GM12878 (cell line): ENCODE measurements around the gene TMEM201. TPM values are rescaled to one million over a fixed set of nuclear protein-coding genes. Genes with fewer than 3 reads are reported as not detected.

ENCODE experiments used
- DPF2 ChIP-seq: fragments of 450-650 bp; IDR thresholded peaks from 2 replicates; pipeline ENCODE4 v1.6.1; 2017; ENCODE audit warnings: mild to moderate bottlenecking
- HDAC2 ChIP-seq: fragments of 200-600 bp; sonication (generic); IDR thresholded peaks from 2 replicates; pipeline ENCODE4 v1.6.1; 2017
- MEF2A ChIP-seq: IDR thresholded peaks from 2 replicates; pipeline ENCODE4 v1.6.1; 2011; ENCODE audit warnings: low read depth, mild to moderate bottlenecking, low read length, moderate library complexity; ENCODE audit not compliant: insufficient read depth
- MEF2B ChIP-seq: fragments of 450-650 bp; IDR thresholded peaks from 2 replicates; pipeline ENCODE4 v1.6.1; 2018; ENCODE audit warnings: mild to moderate bottlenecking, moderate library complexity; ENCODE audit not compliant: partially characterized antibody, poor library complexity, severe bottlenecking
- MTA2 ChIP-seq: fragments of 450-650 bp; IDR thresholded peaks from 2 replicates; pipeline ENCODE4 v1.6.1; 2016; ENCODE audit warnings: low read depth, mild to moderate bottlenecking, moderate library complexity
- NR2F1 ChIP-seq: fragments of 450-650 bp; conservative IDR thresholded peaks from 2 replicates; pipeline ENCODE4 v1.6.1; 2017; ENCODE audit warnings: mild to moderate bottlenecking
- PML ChIP-seq: IDR thresholded peaks from 2 replicates; pipeline ENCODE4 v1.6.1; 2012; ENCODE audit warnings: low read length, inconsistent platforms
- RCOR1 ChIP-seq: conservative IDR thresholded peaks from 2 replicates; pipeline ENCODE4 v1.6.1; 2012; ENCODE audit warnings: low read depth, low read length, improper control_type of control experiment
- RUNX3 ChIP-seq: IDR thresholded peaks from 2 replicates; pipeline ENCODE4 v1.6.1; 2012; ENCODE audit warnings: low read length, inconsistent platforms
- SPI1 ChIP-seq: IDR thresholded peaks from 2 replicates; pipeline ENCODE4 v1.6.1; 2011; ENCODE audit warnings: low read depth, mild to moderate bottlenecking, low read length, moderate library complexity, borderline replicate concordance; ENCODE audit not compliant: insufficient read depth
- ZNF384 ChIP-seq: IDR thresholded peaks from 2 replicates; pipeline ENCODE4 v1.6.1; 2012; ENCODE audit warnings: low read depth, mild to moderate bottlenecking, low read length, improper control_type of control experiment, borderline replicate concordance
- polyA plus RNA-seq, 11 experiments: library from polyadenylated mRNA; depleted of rRNA in 4 of 11; unstranded in 6 of 11; stranded (reverse) in 5 of 11; fragments of >200 nt; fragmentation: Nextera tagmentation in 4 of 11; fragmentation: Illumina TruSeq in 1 of 11; extraction: Ambion mirVana in 4 of 11; extraction: Trizol in 1 of 11; gene quantifications; 1 replicate in 1 of 11; 2 replicates in 10 of 11; pipeline versions ENCODE4 v1.2.1 to v1.2.3, GENCODE V29; 2011 to 2016; ENCODE audit warnings: inconsistent platforms in 2 of 11, missing spikeins in 2 of 11, low read depth in 1 of 11
- total RNA-seq, 4 experiments: library from RNA; depleted of rRNA in 3 of 4; stranded (reverse); fragments of >200 nt in 3 of 4; fragmentation: Illumina TruSeq in 1 of 4; extraction: Trizol in 1 of 4; gene quantifications; 2 replicates each; pipeline versions ENCODE4 v1.2.1 to v1.2.3, GENCODE V29; 2013 to 2021
- TF ChIP-seq, protein P1 (sequence below): IDR thresholded peaks from 2 replicates; pipeline ENCODE4 v1.6.1; 2011; ENCODE audit warnings: low read depth, mild to moderate bottlenecking, low read length, moderate library complexity, borderline replicate concordance; ENCODE audit errors: extremely low read depth
- TF ChIP-seq, protein P2 (sequence below): fragments of 450-650 bp; IDR thresholded peaks from 2 replicates; pipeline ENCODE4 v1.6.1; 2017; ENCODE audit warnings: mild to moderate bottlenecking, low read depth, inconsistent platforms; ENCODE audit not compliant: poor library complexity, severe bottlenecking
- TF ChIP-seq, protein P3 (sequence below): IDR thresholded peaks from 2 replicates; pipeline ENCODE4 v1.6.1; 2011; ENCODE audit warnings: mild to moderate bottlenecking, low read depth, low read length, moderate library complexity; ENCODE audit not compliant: insufficient replicate concordance
- TF ChIP-seq, protein P4 (sequence below): IDR thresholded peaks from 2 replicates; pipeline ENCODE4 v1.6.1; 2012; ENCODE audit warnings: low read depth, low read length, improper control_type of control experiment

TMEM201 gene
- total and polyA plus RNA-seq, 10 of the 15 experiments (the other 5 are each of a cell fraction or from before 2014, with no cell fraction given) = 0.13 to 26.6 (median 6.1) TPM

DNA sequence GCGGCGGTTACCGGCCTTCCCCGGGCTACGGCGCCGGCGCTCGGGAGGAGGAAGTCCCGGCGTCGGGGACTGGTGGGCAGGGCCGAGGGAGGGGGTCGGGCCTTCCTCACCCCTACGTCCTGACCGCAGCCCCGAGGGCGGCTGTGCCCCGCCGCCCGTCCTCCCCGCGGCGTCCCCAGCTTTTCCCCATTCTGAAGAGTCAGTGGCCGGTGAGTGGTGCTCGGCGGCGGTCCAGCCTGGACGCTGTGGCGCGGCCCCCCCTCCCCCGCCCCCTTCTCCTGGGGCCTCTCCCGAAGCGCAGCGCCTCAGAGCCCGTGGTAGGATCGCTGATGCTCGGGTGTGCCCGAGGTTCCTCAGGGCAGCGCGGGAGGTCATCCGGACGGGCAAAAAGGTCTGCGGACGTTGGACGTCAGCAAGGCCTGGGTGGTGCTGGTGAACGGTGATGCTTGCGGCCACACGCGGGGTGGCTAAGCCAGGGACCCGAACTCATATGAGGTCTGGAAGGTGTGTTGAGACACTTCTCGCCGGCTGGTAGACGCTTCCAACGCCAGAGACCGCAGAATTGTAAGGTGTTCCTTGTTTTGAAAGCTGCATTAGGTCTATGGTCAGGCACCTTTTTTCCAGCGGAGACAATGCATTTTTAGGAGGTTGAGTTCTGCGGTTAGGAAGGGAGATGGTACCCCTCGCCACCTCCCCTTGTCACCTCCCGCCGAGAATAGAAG is 48.7 kb upstream of the TMEM201 start (continued):
- TF ChIP-seq MEF2A = no peak
- no peak for TF ChIP-seq RCOR1
- TF ChIP-seq RUNX3 = peak; percentile 48; the same call in 1 of the 2 replicates
- no peak for TF ChIP-seq PML
- no peak for TF ChIP-seq MTA2
- no peak for TF ChIP-seq HDAC2
- TF ChIP-seq, protein P1, sequence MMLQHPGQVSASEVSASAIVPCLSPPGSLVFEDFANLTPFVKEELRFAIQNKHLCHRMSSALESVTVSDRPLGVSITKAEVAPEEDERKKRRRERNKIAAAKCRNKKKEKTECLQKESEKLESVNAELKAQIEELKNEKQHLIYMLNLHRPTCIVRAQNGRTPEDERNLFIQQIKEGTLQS = no peak
- TF ChIP-seq, protein P2, sequence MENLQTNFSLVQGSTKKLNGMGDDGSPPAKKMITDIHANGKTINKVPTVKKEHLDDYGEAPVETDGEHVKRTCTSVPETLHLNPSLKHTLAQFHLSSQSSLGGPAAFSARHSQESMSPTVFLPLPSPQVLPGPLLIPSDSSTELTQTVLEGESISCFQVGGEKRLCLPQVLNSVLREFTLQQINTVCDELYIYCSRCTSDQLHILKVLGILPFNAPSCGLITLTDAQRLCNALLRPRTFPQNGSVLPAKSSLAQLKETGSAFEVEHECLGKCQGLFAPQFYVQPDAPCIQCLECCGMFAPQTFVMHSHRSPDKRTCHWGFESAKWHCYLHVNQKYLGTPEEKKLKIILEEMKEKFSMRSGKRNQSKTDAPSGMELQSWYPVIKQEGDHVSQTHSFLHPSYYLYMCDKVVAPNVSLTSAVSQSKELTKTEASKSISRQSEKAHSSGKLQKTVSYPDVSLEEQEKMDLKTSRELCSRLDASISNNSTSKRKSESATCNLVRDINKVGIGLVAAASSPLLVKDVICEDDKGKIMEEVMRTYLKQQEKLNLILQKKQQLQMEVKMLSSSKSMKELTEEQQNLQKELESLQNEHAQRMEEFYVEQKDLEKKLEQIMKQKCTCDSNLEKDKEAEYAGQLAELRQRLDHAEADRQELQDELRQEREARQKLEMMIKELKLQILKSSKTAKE = no peak
- 0 out of 2 replicates have a peak, but pooled peaks have one; percentile 54 for TF ChIP-seq DPF2
- TF ChIP-seq NR2F1 = peak; percentile 31
- no peak for TF ChIP-seq MEF2B
- TF ChIP-seq, protein P3, sequence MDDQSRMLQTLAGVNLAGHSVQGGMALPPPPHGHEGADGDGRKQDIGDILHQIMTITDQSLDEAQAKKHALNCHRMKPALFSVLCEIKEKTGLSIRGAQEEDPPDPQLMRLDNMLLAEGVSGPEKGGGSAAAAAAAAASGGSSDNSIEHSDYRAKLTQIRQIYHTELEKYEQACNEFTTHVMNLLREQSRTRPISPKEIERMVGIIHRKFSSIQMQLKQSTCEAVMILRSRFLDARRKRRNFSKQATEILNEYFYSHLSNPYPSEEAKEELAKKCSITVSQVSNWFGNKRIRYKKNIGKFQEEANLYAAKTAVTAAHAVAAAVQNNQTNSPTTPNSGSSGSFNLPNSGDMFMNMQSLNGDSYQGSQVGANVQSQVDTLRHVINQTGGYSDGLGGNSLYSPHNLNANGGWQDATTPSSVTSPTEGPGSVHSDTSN = no peak
- TF ChIP-seq SPI1 = 0 out of 2 replicates have a peak, but pooled peaks have one; percentile 29
- TF ChIP-seq ZNF384 = no peak
- TF ChIP-seq, protein P4, sequence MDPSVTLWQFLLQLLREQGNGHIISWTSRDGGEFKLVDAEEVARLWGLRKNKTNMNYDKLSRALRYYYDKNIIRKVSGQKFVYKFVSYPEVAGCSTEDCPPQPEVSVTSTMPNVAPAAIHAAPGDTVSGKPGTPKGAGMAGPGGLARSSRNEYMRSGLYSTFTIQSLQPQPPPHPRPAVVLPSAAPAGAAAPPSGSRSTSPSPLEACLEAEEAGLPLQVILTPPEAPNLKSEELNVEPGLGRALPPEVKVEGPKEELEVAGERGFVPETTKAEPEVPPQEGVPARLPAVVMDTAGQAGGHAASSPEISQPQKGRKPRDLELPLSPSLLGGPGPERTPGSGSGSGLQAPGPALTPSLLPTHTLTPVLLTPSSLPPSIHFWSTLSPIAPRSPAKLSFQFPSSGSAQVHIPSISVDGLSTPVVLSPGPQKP = no peak
